Ovary (tissue), 3 donors: ENCODE results near the gene HPRT1.

Experiments used
- POLR2A ChIP-seq: fragments of 450-650 bp; IDR thresholded peaks from one replicate; pipeline ENCODE4 v1.6.1; 2017; ENCODE audit warnings: antibody characterized with exemption, mild to moderate bottlenecking, moderate library complexity
- TF ChIP-seq, protein P1 (sequence below), 3 donors: fragments of 450-650 bp in 2 of 3; fragments of 200-600 bp in 1 of 3; IDR thresholded peaks; one replicate each; pipeline versions ENCODE4 v1.5.1 to v1.8.0; 2016 to 2022; ENCODE audit warnings: antibody characterized with exemption in 3 of 3, mild to moderate bottlenecking in 1 of 3
- donor health status: DM: no; HTN: no; CAD: no.

DNA sequence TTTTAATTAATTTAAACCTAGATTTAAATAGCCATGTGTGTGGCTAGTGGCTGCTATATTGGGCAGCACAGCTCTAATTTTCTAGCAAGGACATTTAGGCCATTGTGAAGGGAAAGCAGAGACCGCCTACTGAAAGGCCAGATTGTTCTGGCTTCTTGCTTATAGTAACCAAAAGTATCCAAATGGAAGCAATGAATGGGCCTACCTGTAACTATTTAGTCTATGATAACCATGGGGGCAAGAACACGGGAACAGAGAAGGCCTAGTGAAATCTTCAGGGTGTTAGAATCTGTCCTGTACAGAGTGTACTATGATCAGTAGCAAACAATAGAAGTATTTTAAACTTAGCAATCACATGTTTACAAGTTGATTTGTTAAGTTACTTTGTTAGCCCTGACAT, 16.5 kb upstream of the HPRT1 start:
- TF ChIP-seq, protein P1, sequence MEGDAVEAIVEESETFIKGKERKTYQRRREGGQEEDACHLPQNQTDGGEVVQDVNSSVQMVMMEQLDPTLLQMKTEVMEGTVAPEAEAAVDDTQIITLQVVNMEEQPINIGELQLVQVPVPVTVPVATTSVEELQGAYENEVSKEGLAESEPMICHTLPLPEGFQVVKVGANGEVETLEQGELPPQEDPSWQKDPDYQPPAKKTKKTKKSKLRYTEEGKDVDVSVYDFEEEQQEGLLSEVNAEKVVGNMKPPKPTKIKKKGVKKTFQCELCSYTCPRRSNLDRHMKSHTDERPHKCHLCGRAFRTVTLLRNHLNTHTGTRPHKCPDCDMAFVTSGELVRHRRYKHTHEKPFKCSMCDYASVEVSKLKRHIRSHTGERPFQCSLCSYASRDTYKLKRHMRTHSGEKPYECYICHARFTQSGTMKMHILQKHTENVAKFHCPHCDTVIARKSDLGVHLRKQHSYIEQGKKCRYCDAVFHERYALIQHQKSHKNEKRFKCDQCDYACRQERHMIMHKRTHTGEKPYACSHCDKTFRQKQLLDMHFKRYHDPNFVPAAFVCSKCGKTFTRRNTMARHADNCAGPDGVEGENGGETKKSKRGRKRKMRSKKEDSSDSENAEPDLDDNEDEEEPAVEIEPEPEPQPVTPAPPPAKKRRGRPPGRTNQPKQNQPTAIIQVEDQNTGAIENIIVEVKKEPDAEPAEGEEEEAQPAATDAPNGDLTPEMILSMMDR (IDR thresholded peaks at IDR 0.05) = no peak
- TF ChIP-seq POLR2A = no peak
